GM23248 (cell line): Measurements from ENCODE around the gene LHCGR. TPM values are rescaled to one million over a fixed set of nuclear protein-coding genes. Genes with fewer than 3 reads are reported as not detected.
"Not testable (repeated sequence)": the region's sequence is repeated elsewhere in the genome, so short reads cannot be mapped to it uniquely, and the experiment has no call there.

Experiments used
- DNase-seq: peaks from one replicate; pipeline ENCODE4 v3.0.0-alpha.2; 2015
- H2AFZ ChIP-seq: fragments of 200-600 bp; sonication (generic); 2 replicates; pipeline ENCODE4 v1.6.1; 2016; ENCODE audit warnings: antibody characterized with exemption
- H3F3A ChIP-seq: fragments of 200-600 bp; sonication (generic); 2 replicates; pipeline ENCODE4 v1.6.1; 2016; ENCODE audit warnings: mild to moderate bottlenecking, antibody characterized with exemption, mixed run types; ENCODE audit not compliant: insufficient read depth
- H3K27ac ChIP-seq: fragments of 200-600 bp; sonication (generic); 2 replicates; pipeline ENCODE4 v1.5.1; 2016; ENCODE audit warnings: mild to moderate bottlenecking
- H3K27me3 ChIP-seq: fragments of 200-600 bp; sonication (generic); replicated peaks from 2 replicates; pipeline ENCODE4 v1.6.1; 2016; ENCODE audit warnings: mild to moderate bottlenecking; ENCODE audit not compliant: insufficient read depth
- H3K36me3 ChIP-seq: fragments of 200-600 bp; sonication (generic); 2 replicates; pipeline ENCODE4 v1.6.1; 2016; ENCODE audit warnings: low read depth, mild to moderate bottlenecking
- H3K4me1 ChIP-seq: fragments of 200-600 bp; sonication (generic); 2 replicates; pipeline ENCODE4 v1.6.1; 2016; ENCODE audit warnings: mild to moderate bottlenecking; ENCODE audit not compliant: insufficient read depth
- H3K4me2 ChIP-seq: fragments of 200-600 bp; sonication (generic); one replicate; pipeline ENCODE4 v1.6.1; 2016; ENCODE audit warnings: mild to moderate bottlenecking; ENCODE audit not compliant: unreplicated experiment
- H3K4me3 ChIP-seq: fragments of 200-600 bp; sonication (generic); 2 replicates; pipeline ENCODE4 v1.5.1; 2016; ENCODE audit warnings: mild to moderate bottlenecking
- H3K79me2 ChIP-seq: fragments of 200-600 bp; sonication (generic); 2 replicates; pipeline ENCODE4 v1.6.1; 2016; ENCODE audit warnings: mild to moderate bottlenecking; ENCODE audit not compliant: insufficient read depth
- H3K9ac ChIP-seq: fragments of 200-600 bp; sonication (generic); 2 replicates; pipeline ENCODE4 v1.6.1; 2016; ENCODE audit warnings: mild to moderate bottlenecking
- H3K9me2 ChIP-seq: fragments of 200-600 bp; sonication (generic); 2 replicates; pipeline ENCODE4 v1.6.1; 2016; ENCODE audit warnings: mixed run types, mild to moderate bottlenecking, moderate library complexity; ENCODE audit not compliant: insufficient read depth
- H3K9me3 ChIP-seq: fragments of 200-600 bp; sonication (generic); one replicate; pipeline ENCODE4 v1.6.1; 2017; ENCODE audit warnings: low read depth
- H4K20me1 ChIP-seq: fragments of 200-600 bp; sonication (generic); 2 replicates; pipeline ENCODE4 v1.6.0; 2016; ENCODE audit not compliant: insufficient read depth
- EZH2 ChIP-seq: fragments of 200-600 bp; sonication (generic); IDR thresholded peaks from 2 replicates; pipeline ENCODE4 v1.6.1; 2018; ENCODE audit warnings: antibody characterized with exemption, mild to moderate bottlenecking; ENCODE audit not compliant: insufficient read depth, poor library complexity, severe bottlenecking
- EZH2phosphoT487 ChIP-seq: fragments of 200-600 bp; sonication (generic); IDR thresholded peaks from 2 replicates; pipeline ENCODE4 v1.6.1; 2018; ENCODE audit warnings: antibody characterized with exemption, moderate library complexity, mild to moderate bottlenecking, low read depth; ENCODE audit not compliant: insufficient read depth
- WGBS, 2 experiments: methylation state at CpG; one replicate each; pipeline ENCODE4 v1.1.6; 2015 to 2017; ENCODE audit warnings: low lambda C conversion rate in 2 of 2, low coverage in 1 of 2; ENCODE audit errors: missing lambda C conversion rate in 2 of 2; 5-methylcytosine and 5-hydroxymethylcytosine counted together
- in situ Hi-C: fragments of 300-500 bp; cut with MboI; formaldehyde crosslinking; loops from 2 replicates; pipeline ENCODE4 v1.15.0; 2020
- polyA plus RNA-seq: library from polyadenylated mRNA; unstranded; fragments of >200 nt; fragmentation: Nextera tagmentation; extraction: Ambion mirVana; gene quantifications from 2 replicates; pipeline ENCODE4 v1.2.1, GENCODE V29; 2016
- total RNA-seq: library from RNA; depleted of rRNA; stranded (reverse); fragments of >200 nt; shearing (Covaris generic); gene quantifications from 2 replicates; pipeline ENCODE4 v1.2.3, GENCODE V29; 2014

LHCGR gene
- total and polyA plus RNA-seq, 2 experiments from 2014 or later = not detected

- Histone ChIP-seq H3K4me3 (no peak overlapping the region), H3K9me3 (no peaks in the 10 kb centered on the region), H3K27me3 (no peaks in the 10 kb centered on the region), H3K4me1 (no peaks in the 10 kb centered on the region), H3K27ac (no peak overlapping the region), H3K9me2 (peaks cover 5% of the 10 kb centered on the region; the same call in 1 of the 2 replicates), H3F3A (no peaks in the 10 kb centered on the region), H4K20me1 (no peaks in the 10 kb centered on the region), H2AFZ (no peak overlapping the region), H3K9ac (no peak overlapping the region), H3K4me2 (no peak overlapping the region), H3K79me2 (no peaks in the 10 kb centered on the region), H3K36me3 (no peaks in the 10 kb centered on the region)
- in situ Hi-C loops = no loop called here
- TF ChIP-seq EZH2phosphoT487 (no peak), EZH2 (no peak)
- WGBS, 2 experiments = 63 to 71% methylated on average over 1 of the region's 1 CpG
- DNase-seq = no peak
These were observed 2.3 kb downstream of the LHCGR start for GRCh38 chr2:48753228-48753627.

- Histone ChIP-seq H3K36me3 (no peaks in the 10 kb centered on the region), H3K4me1 (no peaks in the 10 kb centered on the region), H3F3A (no peaks in the 10 kb centered on the region), H3K4me2 (no peak overlapping the region), H3K9ac (no peak overlapping the region), H3K27me3 (no peaks in the 10 kb centered on the region), H3K4me3 (no peak overlapping the region), H3K79me2 (no peaks in the 10 kb centered on the region), H3K9me2 (no peaks in the 10 kb centered on the region), H2AFZ (no peak overlapping the region), H4K20me1 (no peaks in the 10 kb centered on the region), H3K27ac (no peak overlapping the region), H3K9me3 (no peaks in the 10 kb centered on the region)
- in situ Hi-C loops = no loop called here
- TF ChIP-seq EZH2phosphoT487 = no peak
- no peak for DNase-seq
These were observed 5.3 kb downstream of the LHCGR start for GRCh38 chr2:48750128-48750739.

- H3K4me1 ChIP-seq = no peaks in the 10 kb centered on the region
- H3K79me2 ChIP-seq = no peaks in the 10 kb centered on the region
- no peaks in the 10 kb centered on the region for H3K36me3 ChIP-seq
- no peak overlapping the region for H3K9ac ChIP-seq
- TF ChIP-seq EZH2 = no peak
- TF ChIP-seq EZH2phosphoT487 = no peak
- H3K4me2 ChIP-seq = no peak overlapping the region
- in situ Hi-C loops = no loop called here
- H3K27ac ChIP-seq = no peak overlapping the region
- H3K9me3 ChIP-seq = no peaks in the 10 kb centered on the region
- DNase-seq = peak; percentile 20
- H3K9me2 ChIP-seq = no peaks in the 10 kb centered on the region
- H3K4me3 ChIP-seq = no peak overlapping the region
- no peaks in the 10 kb centered on the region for H3F3A ChIP-seq
- 61 to 64% methylated on average over 2 of the region's 2 CpGs for WGBS, 2 experiments
- no peaks in the 10 kb centered on the region for H3K27me3 ChIP-seq
- H4K20me1 ChIP-seq = no peaks in the 10 kb centered on the region
- H2AFZ ChIP-seq = no peak overlapping the region
These were observed 6.0 kb downstream of the LHCGR start for GRCh38 chr2:48749291-48750127.

- 61 to 63% methylated on average over 6 of the region's 6 CpGs for WGBS, 2 experiments
These were observed 8.2 kb downstream of the LHCGR start for GRCh38 chr2:48747319-48747718.

GRCh38 chr2:48739236-48739635 is 16.3 kb downstream of the LHCGR start:
- H3K36me3 ChIP-seq, H3K9ac ChIP-seq, H3K27ac ChIP-seq, H3K9me3 ChIP-seq, H3K4me2 ChIP-seq, in situ Hi-C loops, H3K9me2 ChIP-seq, H3K27me3 ChIP-seq, H4K20me1 ChIP-seq, H3K4me3 ChIP-seq, H3K79me2 ChIP-seq, DNase-seq, H2AFZ ChIP-seq: not testable (repeated sequence)
- 95% methylated on average over 4 of the region's 4 CpGs for WGBS, 2 experiments
- H3F3A ChIP-seq = peaks cover 29% of the 10 kb centered on the region; the same call in 1 of the 2 replicates
- peaks cover 22% of the 10 kb centered on the region for H3K4me1 ChIP-seq

More at GRCh38 chr2:48747319-48747718, 8.2 kb downstream of the LHCGR start:
- H3K9me2 ChIP-seq = no peaks in the 10 kb centered on the region
- no peak overlapping the region for H3K4me3 ChIP-seq
- H3K4me2 ChIP-seq = no peak overlapping the region
- in situ Hi-C loops = no loop called here
- no peaks in the 10 kb centered on the region for H3K36me3 ChIP-seq
- H4K20me1 ChIP-seq = no peaks in the 10 kb centered on the region
- no peak overlapping the region for H3K9ac ChIP-seq
- H3K9me3 ChIP-seq = no peaks in the 10 kb centered on the region
- H3K27ac ChIP-seq = no peak overlapping the region
- no peak for DNase-seq
- H3K27me3 ChIP-seq = no peaks in the 10 kb centered on the region
- H3K79me2 ChIP-seq = no peaks in the 10 kb centered on the region
- TF ChIP-seq EZH2 (no peak), EZH2phosphoT487 (no peak)
- no peaks in the 10 kb centered on the region for H3K4me1 ChIP-seq
- no peak overlapping the region for H2AFZ ChIP-seq
- no peaks in the 10 kb centered on the region for H3F3A ChIP-seq
